K562 (cell line): Measurements from ENCODE around the gene AGAP3. TPM values are rescaled to one million over a fixed set of nuclear protein-coding genes. Genes with fewer than 3 reads are reported as not detected.
A peak's percentile ranks its signal among the peaks of the same experiment; 100 is the strongest.

Experiments
- CBX3 ChIP-seq, 2 experiments: IDR thresholded peaks; 1 replicate in 1 of 2; 2 replicates in 1 of 2; pipeline ENCODE4 v1.6.1; 2012; ENCODE audit warnings: inconsistent platforms in 2 of 2, low read length in 2 of 2, borderline replicate concordance in 1 of 2, control low read depth in 1 of 2
- CTBP1 ChIP-seq: fragments of 450-650 bp; IDR thresholded peaks from 2 replicates; pipeline ENCODE4 v1.6.1; 2016; ENCODE audit warnings: borderline replicate concordance
- EHMT2 ChIP-seq: fragments of 450-650 bp; IDR thresholded peaks from 2 replicates; pipeline ENCODE4 v1.6.1; 2018; ENCODE audit warnings: antibody characterized with exemption
- ETS2 ChIP-seq: IDR thresholded peaks from 2 replicates; pipeline ENCODE4 v1.6.1; 2016; ENCODE audit warnings: borderline replicate concordance, missing genetic modification characterization, mild to moderate bottlenecking, moderate library complexity, missing compliant biosample characterization; ENCODE audit not compliant: poor library complexity, severe bottlenecking
- GABPB1 ChIP-seq: sonication (generic); formaldehyde crosslinking; IDR thresholded peaks from 2 replicates; pipeline ENCODE4 v1.8.0; 2022; ENCODE audit warnings: mild to moderate bottlenecking, missing genetic modification reagents
- KLF6 ChIP-seq: fragments of 250-450 bp; sonication (Bioruptor Pico); IDR thresholded peaks from 2 replicates; pipeline ENCODE4 v1.4.0; 2020; ENCODE audit warnings: mild to moderate bottlenecking, moderate library complexity, borderline replicate concordance
- MXI1 ChIP-seq: IDR thresholded peaks from 2 replicates; pipeline ENCODE4 v1.6.1; 2011; ENCODE audit warnings: low read depth, mild to moderate bottlenecking, improper control_type of control experiment, low read length
- NELFE ChIP-seq: IDR thresholded peaks from 2 replicates; pipeline ENCODE4 v1.6.1; 2011; ENCODE audit warnings: mild to moderate bottlenecking; ENCODE audit not compliant: insufficient read depth, insufficient read length
- NR2F6 ChIP-seq: fragments of 450-650 bp; formaldehyde crosslinking; IDR thresholded peaks from 2 replicates; pipeline ENCODE4 v1.4.0; 2020; ENCODE audit warnings: mild to moderate bottlenecking
- ZNF232 ChIP-seq: sonication (generic); formaldehyde crosslinking; IDR thresholded peaks from 2 replicates; pipeline ENCODE4 v1.8.0; 2022; ENCODE audit warnings: mild to moderate bottlenecking, missing genetic modification reagents
- ZNF644 ChIP-seq: fragments of 200-800 bp; sonication (Bioruptor generic); IDR thresholded peaks from 2 replicates; pipeline ENCODE4 v1.6.1; 2016; ENCODE audit warnings: low read depth, missing genetic modification characterization, missing compliant biosample characterization
- polyA plus RNA-seq, 8 experiments: library from polyadenylated mRNA; depleted of rRNA in 4 of 8; stranded (reverse) in 5 of 8; unstranded in 3 of 8; fragments of >200 nt; fragmentation: Nextera tagmentation in 2 of 8; fragmentation: Illumina TruSeq in 1 of 8; extraction: Ambion mirVana in 2 of 8; extraction: Trizol in 1 of 8; gene quantifications; 2 replicates each; pipeline versions ENCODE4 v1.2.1 to v1.2.3, GENCODE V29; 2011 to 2014; ENCODE audit warnings: inconsistent platforms in 1 of 8, missing spikeins in 1 of 8
- total RNA-seq, 7 experiments: library from RNA; depleted of rRNA in 6 of 7; stranded (reverse); fragments of >200 nt in 6 of 7; fragmentation: Illumina TruSeq in 2 of 7; extraction: Trizol in 2 of 7; gene quantifications; 2 replicates each; pipeline versions ENCODE4 v1.2.1 to v1.2.3, GENCODE V29; 2011 to 2021; ENCODE audit warnings: low replicate concordance in 1 of 7
- TF ChIP-seq, protein P1 (sequence below): fragments of 250-450 bp; sonication (Bioruptor Pico); IDR thresholded peaks from 2 replicates; pipeline ENCODE4 v1.8.0; 2022; ENCODE audit warnings: inconsistent platforms
- TF ChIP-seq, protein P2 (sequence below): sonication (generic); formaldehyde crosslinking; IDR thresholded peaks from 2 replicates; pipeline ENCODE4 v1.8.0; 2022; ENCODE audit warnings: missing genetic modification reagents, mild to moderate bottlenecking, moderate library complexity, borderline replicate concordance
- TF ChIP-seq, protein P3 (sequence below): fragments of 250-450 bp; sonication (Bioruptor Pico); IDR thresholded peaks from 2 replicates; pipeline ENCODE4 v1.5.1; 2021; ENCODE audit warnings: mild to moderate bottlenecking
- TF ChIP-seq, protein P4 (sequence below): IDR thresholded peaks from 3 replicates; pipeline ENCODE4 v1.6.1; 2011; ENCODE audit warnings: borderline replicate concordance, mild to moderate bottlenecking, moderate library complexity; ENCODE audit not compliant: insufficient read length; ENCODE audit errors: extremely low read depth
- TF ChIP-seq, protein P5 (sequence below): sonication (generic); formaldehyde crosslinking; IDR thresholded peaks from 2 replicates; pipeline ENCODE4 v1.8.1; 2023; ENCODE audit warnings: mild to moderate bottlenecking, missing genetic modification reagents

Gene AGAP3
- total and polyA plus RNA-seq, 9 of the 15 experiments (the other 6 are each of a cell fraction or from before 2014, with no cell fraction given): 3.4 to 208 (median 62.2) TPM

DNA sequence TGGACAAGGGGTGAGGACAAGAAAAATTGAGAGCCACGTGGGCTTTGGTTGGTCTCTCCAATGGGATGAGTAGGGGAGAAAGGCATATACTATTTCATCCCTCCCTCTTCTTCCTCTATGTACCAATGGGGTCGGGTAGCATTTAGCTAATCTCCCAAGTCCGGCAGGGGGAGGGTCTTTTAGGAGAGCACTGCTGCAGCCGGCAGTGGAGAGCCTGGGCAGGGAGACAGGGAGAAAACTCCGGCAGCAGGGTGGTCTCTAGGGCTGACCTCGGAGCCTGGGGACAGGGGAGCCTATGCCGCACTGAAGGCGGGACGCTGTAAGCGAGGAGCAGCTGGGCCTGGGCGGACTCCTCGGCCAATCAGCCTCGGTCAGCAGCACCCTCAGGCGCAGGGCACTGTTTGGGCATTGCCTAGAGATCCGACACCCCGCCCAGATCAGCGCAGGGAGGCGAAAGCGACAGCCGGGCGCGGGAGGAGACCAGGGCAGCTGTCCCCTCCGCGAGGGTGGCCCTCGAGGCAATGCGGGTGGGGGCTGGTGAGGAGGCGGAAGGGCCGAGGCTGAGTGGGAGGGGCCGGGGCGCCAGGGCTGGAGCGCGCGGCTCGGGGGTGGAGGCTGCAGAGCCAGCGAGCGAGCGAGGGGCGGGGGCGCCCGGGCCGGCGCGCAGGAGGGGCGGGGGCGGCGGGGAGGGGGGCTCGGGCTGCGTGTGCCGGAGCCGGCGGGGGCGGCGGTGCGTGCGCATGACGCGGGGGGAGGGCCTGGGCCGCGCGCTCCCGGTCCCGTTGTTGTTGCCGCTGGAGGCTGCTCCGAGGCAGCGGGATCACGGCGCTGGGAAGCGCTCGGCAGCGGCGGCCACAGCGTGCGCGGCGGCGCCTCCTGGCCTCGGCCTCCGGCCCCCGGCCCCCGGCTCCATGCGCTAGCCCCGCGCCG, at the start of gene AGAP3 (continued):
- TF ChIP-seq, protein P1, sequence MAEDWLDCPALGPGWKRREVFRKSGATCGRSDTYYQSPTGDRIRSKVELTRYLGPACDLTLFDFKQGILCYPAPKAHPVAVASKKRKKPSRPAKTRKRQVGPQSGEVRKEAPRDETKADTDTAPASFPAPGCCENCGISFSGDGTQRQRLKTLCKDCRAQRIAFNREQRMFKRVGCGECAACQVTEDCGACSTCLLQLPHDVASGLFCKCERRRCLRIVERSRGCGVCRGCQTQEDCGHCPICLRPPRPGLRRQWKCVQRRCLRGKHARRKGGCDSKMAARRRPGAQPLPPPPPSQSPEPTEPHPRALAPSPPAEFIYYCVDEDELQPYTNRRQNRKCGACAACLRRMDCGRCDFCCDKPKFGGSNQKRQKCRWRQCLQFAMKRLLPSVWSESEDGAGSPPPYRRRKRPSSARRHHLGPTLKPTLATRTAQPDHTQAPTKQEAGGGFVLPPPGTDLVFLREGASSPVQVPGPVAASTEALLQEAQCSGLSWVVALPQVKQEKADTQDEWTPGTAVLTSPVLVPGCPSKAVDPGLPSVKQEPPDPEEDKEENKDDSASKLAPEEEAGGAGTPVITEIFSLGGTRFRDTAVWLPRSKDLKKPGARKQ (CRISPR knock-in tag): no peak
- no peak for TF ChIP-seq EHMT2
- TF ChIP-seq, protein P2, sequence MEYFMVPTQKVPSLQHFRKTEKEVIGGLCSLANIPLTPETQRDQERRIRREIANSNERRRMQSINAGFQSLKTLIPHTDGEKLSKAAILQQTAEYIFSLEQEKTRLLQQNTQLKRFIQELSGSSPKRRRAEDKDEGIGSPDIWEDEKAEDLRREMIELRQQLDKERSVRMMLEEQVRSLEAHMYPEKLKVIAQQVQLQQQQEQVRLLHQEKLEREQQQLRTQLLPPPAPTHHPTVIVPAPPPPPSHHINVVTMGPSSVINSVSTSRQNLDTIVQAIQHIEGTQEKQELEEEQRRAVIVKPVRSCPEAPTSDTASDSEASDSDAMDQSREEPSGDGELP (CRISPR knock-in tag): peak; percentile 95
- no peak for TF ChIP-seq CBX3 (IDR thresholded peaks at IDR 0.05; ENCODE audit: borderline replicate concordance in 1 of 2, low read length in 2 of 2)
- no peak for TF ChIP-seq KLF6 (CRISPR knock-in tag)
- 0 out of 2 replicates have a peak, but pooled peaks have one; percentile 14 for TF ChIP-seq ZNF232 (CRISPR knock-in tag)
- TF ChIP-seq MXI1: no peak
- no peak for TF ChIP-seq GABPB1 (CRISPR knock-in tag)
- no peak for TF ChIP-seq NR2F6
- peak; percentile 85; the same call in 1 of the 2 replicates for TF ChIP-seq CTBP1
- no peak for TF ChIP-seq NELFE
- TF ChIP-seq, protein P3, sequence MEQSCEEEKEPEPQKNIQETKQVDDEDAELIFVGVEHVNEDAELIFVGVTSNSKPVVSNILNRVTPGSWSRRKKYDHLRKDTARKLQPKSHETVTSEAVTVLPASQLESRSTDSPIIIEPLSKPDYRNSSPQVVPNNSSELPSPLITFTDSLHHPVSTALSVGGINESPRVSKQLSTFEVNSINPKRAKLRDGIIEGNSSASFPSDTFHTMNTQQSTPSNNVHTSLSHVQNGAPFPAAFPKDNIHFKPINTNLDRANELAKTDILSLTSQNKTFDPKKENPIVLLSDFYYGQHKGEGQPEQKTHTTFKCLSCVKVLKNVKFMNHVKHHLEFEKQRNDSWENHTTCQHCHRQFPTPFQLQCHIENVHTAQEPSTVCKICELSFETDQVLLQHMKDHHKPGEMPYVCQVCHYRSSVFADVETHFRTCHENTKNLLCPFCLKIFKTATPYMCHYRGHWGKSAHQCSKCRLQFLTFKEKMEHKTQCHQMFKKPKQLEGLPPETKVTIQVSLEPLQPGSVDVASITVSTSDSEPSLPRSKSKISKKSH: no peak
- no peak for TF ChIP-seq ZNF644 (tag)
- no peak for TF ChIP-seq ETS2 (tag)
- TF ChIP-seq, protein P4, sequence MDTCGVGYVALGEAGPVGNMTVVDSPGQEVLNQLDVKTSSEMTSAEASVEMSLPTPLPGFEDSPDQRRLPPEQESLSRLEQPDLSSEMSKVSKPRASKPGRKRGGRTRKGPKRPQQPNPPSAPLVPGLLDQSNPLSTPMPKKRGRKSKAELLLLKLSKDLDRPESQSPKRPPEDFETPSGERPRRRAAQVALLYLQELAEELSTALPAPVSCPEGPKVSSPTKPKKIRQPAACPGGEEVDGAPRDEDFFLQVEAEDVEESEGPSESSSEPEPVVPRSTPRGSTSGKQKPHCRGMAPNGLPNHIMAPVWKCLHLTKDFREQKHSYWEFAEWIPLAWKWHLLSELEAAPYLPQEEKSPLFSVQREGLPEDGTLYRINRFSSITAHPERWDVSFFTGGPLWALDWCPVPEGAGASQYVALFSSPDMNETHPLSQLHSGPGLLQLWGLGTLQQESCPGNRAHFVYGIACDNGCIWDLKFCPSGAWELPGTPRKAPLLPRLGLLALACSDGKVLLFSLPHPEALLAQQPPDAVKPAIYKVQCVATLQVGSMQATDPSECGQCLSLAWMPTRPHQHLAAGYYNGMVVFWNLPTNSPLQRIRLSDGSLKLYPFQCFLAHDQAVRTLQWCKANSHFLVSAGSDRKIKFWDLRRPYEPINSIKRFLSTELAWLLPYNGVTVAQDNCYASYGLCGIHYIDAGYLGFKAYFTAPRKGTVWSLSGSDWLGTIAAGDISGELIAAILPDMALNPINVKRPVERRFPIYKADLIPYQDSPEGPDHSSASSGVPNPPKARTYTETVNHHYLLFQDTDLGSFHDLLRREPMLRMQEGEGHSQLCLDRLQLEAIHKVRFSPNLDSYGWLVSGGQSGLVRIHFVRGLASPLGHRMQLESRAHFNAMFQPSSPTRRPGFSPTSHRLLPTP: no peak
- TF ChIP-seq, protein P5, sequence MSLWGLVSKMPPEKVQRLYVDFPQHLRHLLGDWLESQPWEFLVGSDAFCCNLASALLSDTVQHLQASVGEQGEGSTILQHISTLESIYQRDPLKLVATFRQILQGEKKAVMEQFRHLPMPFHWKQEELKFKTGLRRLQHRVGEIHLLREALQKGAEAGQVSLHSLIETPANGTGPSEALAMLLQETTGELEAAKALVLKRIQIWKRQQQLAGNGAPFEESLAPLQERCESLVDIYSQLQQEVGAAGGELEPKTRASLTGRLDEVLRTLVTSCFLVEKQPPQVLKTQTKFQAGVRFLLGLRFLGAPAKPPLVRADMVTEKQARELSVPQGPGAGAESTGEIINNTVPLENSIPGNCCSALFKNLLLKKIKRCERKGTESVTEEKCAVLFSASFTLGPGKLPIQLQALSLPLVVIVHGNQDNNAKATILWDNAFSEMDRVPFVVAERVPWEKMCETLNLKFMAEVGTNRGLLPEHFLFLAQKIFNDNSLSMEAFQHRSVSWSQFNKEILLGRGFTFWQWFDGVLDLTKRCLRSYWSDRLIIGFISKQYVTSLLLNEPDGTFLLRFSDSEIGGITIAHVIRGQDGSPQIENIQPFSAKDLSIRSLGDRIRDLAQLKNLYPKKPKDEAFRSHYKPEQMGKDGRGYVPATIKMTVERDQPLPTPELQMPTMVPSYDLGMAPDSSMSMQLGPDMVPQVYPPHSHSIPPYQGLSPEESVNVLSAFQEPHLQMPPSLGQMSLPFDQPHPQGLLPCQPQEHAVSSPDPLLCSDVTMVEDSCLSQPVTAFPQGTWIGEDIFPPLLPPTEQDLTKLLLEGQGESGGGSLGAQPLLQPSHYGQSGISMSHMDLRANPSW (CRISPR knock-in tag): 0 out of 2 replicates have a peak, but pooled peaks have one; percentile 61
